BLaER1 treated with 17β-estradiol and CSF1 and Interleukin-3, amounts not matched to agents 10 nM and 100 nM (cell line): ENCODE results near the gene ST6GAL2.

ENCODE experiments used
- H3K27ac ChIP-seq, 11 experiments: shearing (Covaris generic); formaldehyde crosslinking; 2 replicates each; pipeline ENCODE4 v1.8.1; 2022
- H3K27me3 ChIP-seq, 11 experiments: shearing (Covaris generic); formaldehyde crosslinking; 2 replicates each; pipeline ENCODE4 v1.8.1; 2022
- H3K36me3 ChIP-seq, 11 experiments: shearing (Covaris generic); formaldehyde crosslinking; 2 replicates each; pipeline ENCODE4 v1.8.1; 2022
- H3K4me1 ChIP-seq, 10 experiments: shearing (Covaris generic); formaldehyde crosslinking; 2 replicates each; pipeline ENCODE4 v1.8.1; 2022
- H3K4me2 ChIP-seq, 11 experiments: shearing (Covaris generic); formaldehyde crosslinking; 2 replicates each; pipeline ENCODE4 v1.8.1; 2022
- H3K4me3 ChIP-seq, 10 experiments: shearing (Covaris generic); formaldehyde crosslinking; 2 replicates each; pipeline ENCODE4 v1.8.1; 2022
- H3K9ac ChIP-seq, 11 experiments: shearing (Covaris generic); formaldehyde crosslinking; 2 replicates each; pipeline ENCODE4 v1.8.1; 2022
- H3K9me3 ChIP-seq, 11 experiments: shearing (Covaris generic); formaldehyde crosslinking; replicated peaks in 1 of 11; 2 replicates each; pipeline ENCODE4 v1.8.1; 2022
- H4K20me1 ChIP-seq, 11 experiments: shearing (Covaris generic); formaldehyde crosslinking; 2 replicates each; pipeline ENCODE4 v1.8.1; 2022
- Cebpa-rat ChIP-seq, 11 experiments: shearing (Covaris generic); IDR thresholded peaks; 2 replicates each; pipeline ENCODE4 v1.8.1; 2022

Gene ST6GAL2

GRCh38 chr2:106804161-106804560, 81.8 kb downstream of the ST6GAL2 start:
- no peak for TF ChIP-seq Cebpa-rat (IDR thresholded peaks at IDR 0.05)
- H3K4me1 ChIP-seq, result no peaks in the 10 kb centered on the region
- no peaks in the 10 kb centered on the region for H3K36me3 ChIP-seq
- H3K9me3 ChIP-seq, result no peaks in the 10 kb centered on the region
- no peak overlapping the region for H3K4me3 ChIP-seq
- no peak overlapping the region for H3K9ac ChIP-seq
- no peak overlapping the region for H3K27ac ChIP-seq
- H3K4me2 ChIP-seq, result no peak overlapping the region
- no peaks in the 10 kb centered on the region for H4K20me1 ChIP-seq
- no peaks in the 10 kb centered on the region for H3K27me3 ChIP-seq

- TF ChIP-seq Cebpa-rat (IDR thresholded peaks at IDR 0.05), result no peak
- H3K4me1 ChIP-seq, result no peaks in the 10 kb centered on the region
- no peak overlapping the region for H3K27ac ChIP-seq
- no peaks in the 10 kb centered on the region for H4K20me1 ChIP-seq
- H3K9me3 ChIP-seq, result no peaks in the 10 kb centered on the region
- H3K9ac ChIP-seq, result no peak overlapping the region
- no peaks in the 10 kb centered on the region for H3K36me3 ChIP-seq
- no peak overlapping the region for H3K4me3 ChIP-seq
- H3K27me3 ChIP-seq, result no peaks in the 10 kb centered on the region
- no peak overlapping the region for H3K4me2 ChIP-seq
Observed at GRCh38 chr2:106800976-106801655, 84.9 kb downstream of the ST6GAL2 start.

DNA sequence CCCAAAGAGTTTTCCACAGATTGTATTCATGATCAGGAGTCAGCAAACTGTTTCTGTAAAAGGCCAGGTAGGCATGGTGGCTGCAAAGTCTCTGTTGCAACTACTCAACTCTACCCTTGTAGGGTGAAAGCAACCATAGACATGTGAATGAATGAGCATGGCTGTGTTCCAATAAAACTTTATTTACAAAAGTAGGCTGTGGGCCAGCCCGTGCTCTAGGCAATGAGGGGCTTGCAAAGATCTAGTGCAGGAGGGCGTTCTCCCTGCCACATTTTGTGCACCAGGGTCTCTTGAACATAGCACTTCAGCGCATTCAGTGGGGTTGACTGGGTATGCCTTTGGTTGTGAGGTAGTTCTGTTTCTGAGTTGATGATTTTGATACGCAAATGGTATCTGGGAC, 85.8 kb downstream of the ST6GAL2 start:
- H3K36me3 ChIP-seq, result no peaks in the 10 kb centered on the region
- no peak overlapping the region for H3K9ac ChIP-seq
- TF ChIP-seq Cebpa-rat (IDR thresholded peaks at IDR 0.05), result no peak
- H3K4me2 ChIP-seq, result no peak overlapping the region
- H4K20me1 ChIP-seq, result no peaks in the 10 kb centered on the region
- H3K9me3 ChIP-seq, result no peaks in the 10 kb centered on the region
- no peaks in the 10 kb centered on the region for H3K4me1 ChIP-seq
- no peak overlapping the region for H3K27ac ChIP-seq
- H3K27me3 ChIP-seq, result no peaks in the 10 kb centered on the region
- no peak overlapping the region for H3K4me3 ChIP-seq

GRCh38 chr2:106798826-106799552, 87.0 kb downstream of the ST6GAL2 start:
- Histone ChIP-seq H3K27ac (no peak overlapping the region), H3K4me1 (no peaks in the 10 kb centered on the region), H3K27me3 (no peaks in the 10 kb centered on the region), H3K4me3 (no peak overlapping the region), H3K9ac (no peak overlapping the region), H3K36me3 (no peaks in the 10 kb centered on the region), H4K20me1 (no peaks in the 10 kb centered on the region), H3K9me3 (no peaks in the 10 kb centered on the region), H3K4me2 (no peak overlapping the region)
- TF ChIP-seq Cebpa-rat (IDR thresholded peaks at IDR 0.05), result no peak

DNA sequence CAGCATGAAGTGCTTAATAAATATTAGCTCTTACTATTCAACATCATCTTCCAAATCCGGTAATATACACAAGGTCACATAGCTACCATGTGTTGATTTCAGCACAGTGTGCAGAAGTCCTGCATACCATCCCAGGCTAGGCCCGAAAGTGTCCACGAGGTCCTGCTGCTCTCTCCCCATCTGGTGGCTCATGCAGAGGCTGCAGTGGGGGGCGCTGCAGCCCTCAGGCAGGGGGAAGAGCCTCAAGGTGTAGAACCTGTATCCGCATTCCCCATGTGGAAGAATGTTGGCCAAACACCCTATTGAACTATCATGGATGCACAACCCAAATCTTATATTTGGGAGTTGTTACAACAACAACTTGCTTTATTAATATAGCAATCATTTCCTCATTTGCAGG, 88.5 kb downstream of the ST6GAL2 start:
- no peak overlapping the region for H3K4me2 ChIP-seq
- H3K9me3 ChIP-seq, result peaks cover 0 to 6% (median 0%) of the 10 kb centered on the region in 11 experiments; a peak in 3 of 22 replicates
- no peak overlapping the region for H3K27ac ChIP-seq
- no peaks in the 10 kb centered on the region for H4K20me1 ChIP-seq
- no peaks in the 10 kb centered on the region for H3K27me3 ChIP-seq
- no peak for TF ChIP-seq Cebpa-rat (IDR thresholded peaks at IDR 0.05)
- H3K4me1 ChIP-seq, result no peaks in the 10 kb centered on the region
- no peak overlapping the region for H3K9ac ChIP-seq
- H3K36me3 ChIP-seq, result no peaks in the 10 kb centered on the region
- H3K4me3 ChIP-seq, result no peak overlapping the region

GRCh38 chr2:106792671-106793070, 93.3 kb downstream of the ST6GAL2 start:
- no peak overlapping the region for H3K4me2 ChIP-seq
- no peak overlapping the region for H3K4me3 ChIP-seq
- peaks cover 0 to 19% (median 7%) of the 10 kb centered on the region in 11 experiments; a peak in 5 of 22 replicates for H3K9me3 ChIP-seq
- TF ChIP-seq Cebpa-rat (IDR thresholded peaks at IDR 0.05), result no peak
- H4K20me1 ChIP-seq, result no peaks in the 10 kb centered on the region
- no peaks in the 10 kb centered on the region for H3K36me3 ChIP-seq
- no peaks in the 10 kb centered on the region for H3K27me3 ChIP-seq
- no peak overlapping the region for H3K9ac ChIP-seq
- H3K27ac ChIP-seq, result no peak overlapping the region
- H3K4me1 ChIP-seq, result no peaks in the 10 kb centered on the region

DNA sequence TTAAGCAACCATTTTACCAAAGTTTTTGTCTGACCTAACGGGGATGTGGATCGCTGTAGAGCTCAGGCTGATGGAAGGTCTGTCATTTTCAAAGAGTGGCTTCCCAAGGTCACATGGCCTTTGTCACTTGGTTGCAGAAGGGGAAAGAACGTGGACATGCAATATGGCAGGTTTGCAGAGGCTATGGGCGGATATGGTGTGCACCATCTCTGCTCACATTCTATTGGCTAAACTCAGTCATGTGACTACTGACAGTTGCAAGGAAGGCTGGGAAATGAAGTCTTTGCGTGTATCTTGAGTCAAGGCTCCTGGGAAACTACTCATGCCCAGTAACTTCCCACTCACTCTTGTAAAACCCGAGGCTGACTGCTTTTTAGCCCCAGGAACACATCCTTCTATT, 96.8 kb downstream of the ST6GAL2 start:
- no peaks in the 10 kb centered on the region for H3K27me3 ChIP-seq
- H3K27ac ChIP-seq, result no peak overlapping the region
- H3K4me2 ChIP-seq, result no peak overlapping the region
- no peak overlapping the region for H3K9ac ChIP-seq
- H3K4me3 ChIP-seq, result no peak overlapping the region
- no peaks in the 10 kb centered on the region for H3K4me1 ChIP-seq
- no peaks in the 10 kb centered on the region for H3K36me3 ChIP-seq
- H3K9me3 ChIP-seq, result peaks cover 0 to 19% (median 7%) of the 10 kb centered on the region in 11 experiments; a peak in 5 of 22 replicates
- H4K20me1 ChIP-seq, result no peaks in the 10 kb centered on the region
- no peak for TF ChIP-seq Cebpa-rat (IDR thresholded peaks at IDR 0.05)

DNA sequence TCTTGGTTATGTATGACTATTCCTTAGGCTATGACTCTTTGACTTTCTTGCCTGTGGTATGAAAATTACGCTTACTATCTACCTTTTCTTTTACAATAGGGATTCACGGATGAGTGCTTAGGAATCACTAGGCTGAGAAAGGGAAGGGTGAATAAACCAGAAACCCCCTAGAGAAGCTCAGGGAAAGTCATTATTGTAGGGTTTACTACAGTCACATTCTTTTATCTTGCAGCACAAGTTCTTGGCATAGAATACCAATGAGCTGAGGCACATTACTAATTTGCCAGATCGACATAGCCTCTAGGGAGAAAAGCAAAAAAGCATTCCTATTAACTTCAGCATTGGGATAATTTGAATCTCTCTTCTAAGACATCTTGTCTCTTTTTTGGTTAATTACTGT, 103.3 kb downstream of the ST6GAL2 start:
- TF ChIP-seq Cebpa-rat (IDR thresholded peaks at IDR 0.05), result no peak
- Histone ChIP-seq H3K4me3 (no peak overlapping the region), H3K9ac (no peak overlapping the region), H3K27me3 (no peaks in the 10 kb centered on the region), H3K36me3 (no peaks in the 10 kb centered on the region), H3K4me2 (no peak overlapping the region), H3K27ac (no peak overlapping the region), H3K9me3 (peaks cover 0 to 12% (median 5%) of the 10 kb centered on the region in 11 experiments; a peak in 7 of 22 replicates), H4K20me1 (no peaks in the 10 kb centered on the region), H3K4me1 (no peaks in the 10 kb centered on the region)

DNA sequence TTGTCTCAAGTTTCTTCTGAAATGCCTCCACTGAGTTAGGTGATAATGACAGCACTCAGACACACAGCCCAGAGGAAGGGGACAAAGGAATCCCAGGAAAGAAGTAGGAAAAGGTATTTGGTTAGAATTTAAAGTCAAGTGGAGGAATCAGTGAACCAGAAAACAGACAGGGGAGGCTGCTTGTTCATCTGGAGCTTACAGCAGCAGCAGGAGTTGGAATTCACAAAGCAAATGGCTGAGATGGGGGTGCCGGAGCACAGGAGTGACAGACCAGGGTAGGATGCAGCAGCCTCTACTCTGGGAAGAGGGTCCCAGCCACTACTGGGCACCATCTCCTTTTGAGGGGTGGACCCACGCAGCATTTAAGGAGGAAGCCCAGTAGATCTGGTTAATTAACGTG, 104.8 kb downstream of the ST6GAL2 start:
- Histone ChIP-seq H3K9ac (no peak overlapping the region), H3K27ac (no peak overlapping the region), H3K4me3 (no peak overlapping the region), H3K4me1 (no peaks in the 10 kb centered on the region), H3K4me2 (no peak overlapping the region), H4K20me1 (no peaks in the 10 kb centered on the region), H3K36me3 (no peaks in the 10 kb centered on the region), H3K9me3 (peaks cover 0 to 12% (median 5%) of the 10 kb centered on the region in 11 experiments; a peak in 7 of 22 replicates), H3K27me3 (no peaks in the 10 kb centered on the region)
- TF ChIP-seq Cebpa-rat (IDR thresholded peaks at IDR 0.05), result no peak

GRCh38 chr2:106771811-106772210, 114.2 kb downstream of the ST6GAL2 start:
- Histone ChIP-seq H3K9me3 (no peaks in the 10 kb centered on the region), H3K4me1 (peaks cover 0 to 14% (median 10%) of the 10 kb centered on the region in 10 experiments; a peak in 12 of 20 replicates), H3K9ac (no peak overlapping the region), H3K27ac (no peak overlapping the region), H3K27me3 (no peaks in the 10 kb centered on the region), H3K4me3 (no peak overlapping the region), H3K4me2 (no peak overlapping the region), H3K36me3 (no peaks in the 10 kb centered on the region), H4K20me1 (no peaks in the 10 kb centered on the region)
- no peak for TF ChIP-seq Cebpa-rat (IDR thresholded peaks at IDR 0.05)
